ENCODE measurements around the gene VPS35L. TPM values are rescaled to one million over a fixed set of nuclear protein-coding genes. Genes with fewer than 3 reads are reported as not detected.

VPS35L gene
- total and polyA plus RNA-seq, 2 of the 13 experiments (the other 11 are each of a cell fraction or from before 2014, with no cell fraction given), result 1.4 to 1.6 TPM

- Histone ChIP-seq H3K27ac (ENCODE audit: extremely low read length, insufficient read depth, low read length) (no peak overlapping the region), H3K4me1 (ENCODE audit: insufficient read depth, low read length) (peaks cover 9% of the 10 kb centered on the region), H3K9ac (ENCODE audit: insufficient read depth, low read depth, low read length) (no peak overlapping the region), H3K79me2 (ENCODE audit: insufficient read depth, low read length) (no peaks in the 10 kb centered on the region), H4K20me1 (ENCODE audit: insufficient read depth, low read length) (no peaks in the 10 kb centered on the region), H2AFZ (ENCODE audit: low read length) (no peak overlapping the region), H3K9me3 (ENCODE audit: low read length) (no peaks in the 10 kb centered on the region), H3K27me3 (ENCODE audit: control insufficient read depth in 1 of 2, insufficient read depth in 2 of 2, low read length in 2 of 2) (no peaks in the 10 kb centered on the region), H3K36me3 (replicated peaks in 1 of 2; ENCODE audit: control insufficient read depth in 1 of 2, insufficient read depth in 2 of 2, low read length in 2 of 2) (no peaks in the 10 kb centered on the region), H3K4me2 (ENCODE audit: low read depth, low read length) (no peak overlapping the region), H3K4me3 (replicated peaks in 1 of 3; ENCODE audit: insufficient read depth in 1 of 3, low read depth in 2 of 3, low read length in 3 of 3) (no peak overlapping the region)
- 47% methylated on average over 4 of the region's 4 CpGs for WGBS (ENCODE audit: low lambda C conversion rate)
- CTCF ChIA-PET (ENCODE audit: low intra/inter-chr PET ratio, low total read pairs), result interaction anchor here (5.6 kb wide), 1 partner anchor 282 kb away, joined by 234 read pairs; the partner anchor contains the start of gene GPRC5B
- intact Hi-C loops (cut with micrococcal nuclease; ENCODE audit: unreplicated experiment) (loop anchor here (10.0 kb wide), 1 partner anchor 700 kb away; no protein-coding TSS in a partner anchor), in situ Hi-C loops (cut with HindIII; ENCODE audit: extremely low pct_ligation_motif_present, low pct_unique_long_range_greater_than_20kb) (loop anchor here (5.0 kb wide), 1 partner anchor 282 kb away; no protein-coding TSS in a partner anchor)
- no peak for FAIRE-seq
- no peak for TF ChIP-seq SIN3A (IDR thresholded peaks at IDR 0.05; ENCODE audit: borderline replicate concordance, low read depth, low read length)
- TF ChIP-seq PAF1 (CRISPR knock-in tag; IDR thresholded peaks at IDR 0.05), result no peak
- TF ChIP-seq XRCC5 (optimal IDR thresholded peaks at IDR 0.05; ENCODE audit: low read length), result no peak
- no peak for TF ChIP-seq SKI (IDR thresholded peaks at IDR 0.05; ENCODE audit: partially characterized antibody)
- no peak for TF ChIP-seq MED13 (CRISPR knock-in tag; IDR thresholded peaks at IDR 0.05)
- no peak for TF ChIP-seq CENPT (CRISPR knock-in tag; IDR thresholded peaks at IDR 0.05; ENCODE audit: low read depth)
- no peak for TF ChIP-seq ATF7-NPFF (CRISPR knock-in tag; IDR thresholded peaks at IDR 0.05; ENCODE audit: low read depth)
- no peak for TF ChIP-seq ZNF30 (CRISPR knock-in tag; IDR thresholded peaks at IDR 0.05)
- TF ChIP-seq, protein P1, sequence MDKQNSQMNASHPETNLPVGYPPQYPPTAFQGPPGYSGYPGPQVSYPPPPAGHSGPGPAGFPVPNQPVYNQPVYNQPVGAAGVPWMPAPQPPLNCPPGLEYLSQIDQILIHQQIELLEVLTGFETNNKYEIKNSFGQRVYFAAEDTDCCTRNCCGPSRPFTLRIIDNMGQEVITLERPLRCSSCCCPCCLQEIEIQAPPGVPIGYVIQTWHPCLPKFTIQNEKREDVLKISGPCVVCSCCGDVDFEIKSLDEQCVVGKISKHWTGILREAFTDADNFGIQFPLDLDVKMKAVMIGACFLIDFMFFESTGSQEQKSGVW (CRISPR knock-in tag; IDR thresholded peaks at IDR 0.05; ENCODE audit: borderline replicate concordance), result no peak
- TF ChIP-seq BCL6 (CRISPR knock-in tag; IDR thresholded peaks at IDR 0.05), result no peak
- no peak for TF ChIP-seq KMT2B (CRISPR knock-in tag; IDR thresholded peaks at IDR 0.05)
- no peak for TF ChIP-seq NFKB2 (CRISPR knock-in tag; IDR thresholded peaks at IDR 0.05; ENCODE audit: borderline replicate concordance)
- no peak for TF ChIP-seq MXD4 (CRISPR knock-in tag; IDR thresholded peaks at IDR 0.05)
- TF ChIP-seq KDM4B (CRISPR knock-in tag; IDR thresholded peaks at IDR 0.05), result no peak
- TF ChIP-seq JUNB (CRISPR knock-in tag; IDR thresholded peaks at IDR 0.05; ENCODE audit: borderline replicate concordance), result no peak
- TF ChIP-seq, protein P2, sequence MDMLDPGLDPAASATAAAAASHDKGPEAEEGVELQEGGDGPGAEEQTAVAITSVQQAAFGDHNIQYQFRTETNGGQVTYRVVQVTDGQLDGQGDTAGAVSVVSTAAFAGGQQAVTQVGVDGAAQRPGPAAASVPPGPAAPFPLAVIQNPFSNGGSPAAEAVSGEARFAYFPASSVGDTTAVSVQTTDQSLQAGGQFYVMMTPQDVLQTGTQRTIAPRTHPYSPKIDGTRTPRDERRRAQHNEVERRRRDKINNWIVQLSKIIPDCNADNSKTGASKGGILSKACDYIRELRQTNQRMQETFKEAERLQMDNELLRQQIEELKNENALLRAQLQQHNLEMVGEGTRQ (IDR thresholded peaks at IDR 0.05; ENCODE audit: low read depth, low read length), result no peak
- TF ChIP-seq, protein P2 (CRISPR knock-in tag; IDR thresholded peaks at IDR 0.05; ENCODE audit: borderline replicate concordance), result no peak
- DNase-seq (ENCODE audit: low spot score), result no peak
- BruUV-seq (replicated peaks), result no TSS peak
- ATAC-seq, result no peak
- POLR2A ChIA-PET, result no interaction called here
These were observed 49.4 kb downstream of the VPS35L start for GRCh38 chr16:19604911-19605310.

Measured in HepG2 (cell line).